SK-N-SH (cell line): Measurements from ENCODE around the gene BTBD7.

ENCODE experiments used
- EZH2phosphoT487 ChIP-seq: fragments of 200-600 bp; sonication (generic); IDR thresholded peaks from 2 replicates; pipeline ENCODE4 v1.6.1; 2017; ENCODE audit warnings: low read depth, mixed run types, mild to moderate bottlenecking, antibody characterized with exemption, moderate library complexity, borderline replicate concordance
- JUND ChIP-seq: IDR thresholded peaks from 2 replicates; pipeline ENCODE4 v1.4.0; 2012
- RCOR1 ChIP-seq: fragments of 150-350 bp; IDR thresholded peaks from 2 replicates; pipeline ENCODE4 v1.6.1; 2017; ENCODE audit warnings: antibody characterized with exemption, low read length
- TCF12 ChIP-seq: IDR thresholded peaks from 2 replicates; pipeline ENCODE4 v1.4.0; 2012
- YY1 ChIP-seq: IDR thresholded peaks from 2 replicates; pipeline ENCODE4 v1.4.0; 2012; ENCODE audit warnings: low read depth, mild to moderate bottlenecking
- TF ChIP-seq, protein P1 (sequence below): fragments of 150-350 bp; IDR thresholded peaks from 2 replicates; pipeline ENCODE4 v1.6.1; 2017; ENCODE audit warnings: antibody characterized with exemption, low read length, low read depth, borderline replicate concordance
- TF ChIP-seq, protein P2 (sequence below): IDR thresholded peaks from 2 replicates; pipeline ENCODE4 v1.6.1; 2012; ENCODE audit warnings: mild to moderate bottlenecking, low read depth, low read length, moderate library complexity
- TF ChIP-seq, protein P3 (sequence below): fragments of 200-600 bp; sonication (generic); IDR thresholded peaks from 2 replicates; pipeline ENCODE4 v1.6.1; 2017; ENCODE audit warnings: antibody characterized with exemption, mild to moderate bottlenecking, moderate library complexity

DNA sequence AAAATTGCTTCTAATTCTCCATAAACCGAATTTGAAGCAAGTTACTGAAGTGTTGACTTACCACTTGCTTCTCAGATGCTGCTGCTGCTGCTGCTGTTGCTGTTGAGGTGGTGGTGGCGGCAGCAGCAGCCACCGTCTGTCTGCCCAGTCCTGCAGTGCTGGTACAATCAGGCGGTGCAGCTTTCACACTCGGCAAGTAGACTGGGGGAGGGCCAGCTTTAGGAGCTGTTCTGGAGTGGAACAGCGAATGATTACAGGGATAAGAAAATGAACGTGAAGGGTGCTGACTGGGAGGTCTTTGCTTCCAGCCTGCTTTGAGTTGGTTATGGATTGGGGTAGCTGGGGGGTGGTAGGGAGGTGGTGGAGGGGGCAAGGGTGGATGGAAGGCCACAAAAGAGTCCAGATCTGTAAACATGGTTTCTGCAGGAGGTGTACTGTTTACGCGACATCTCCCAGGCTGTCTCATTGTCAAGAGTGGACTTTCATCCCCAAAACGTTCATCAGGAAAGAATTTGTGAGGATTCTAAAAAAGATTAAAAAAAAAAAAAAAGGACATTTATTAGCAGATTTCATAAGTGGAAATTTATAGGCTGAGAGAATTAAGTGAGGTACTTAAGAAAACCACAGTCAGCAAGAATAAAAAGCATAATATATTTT is 86.9 kb downstream of the BTBD7 start:
- TF ChIP-seq EZH2phosphoT487 (no peak), JUND (no peak), TCF12 (no peak), RCOR1 (no peak), YY1 (no peak)
- TF ChIP-seq, protein P1, sequence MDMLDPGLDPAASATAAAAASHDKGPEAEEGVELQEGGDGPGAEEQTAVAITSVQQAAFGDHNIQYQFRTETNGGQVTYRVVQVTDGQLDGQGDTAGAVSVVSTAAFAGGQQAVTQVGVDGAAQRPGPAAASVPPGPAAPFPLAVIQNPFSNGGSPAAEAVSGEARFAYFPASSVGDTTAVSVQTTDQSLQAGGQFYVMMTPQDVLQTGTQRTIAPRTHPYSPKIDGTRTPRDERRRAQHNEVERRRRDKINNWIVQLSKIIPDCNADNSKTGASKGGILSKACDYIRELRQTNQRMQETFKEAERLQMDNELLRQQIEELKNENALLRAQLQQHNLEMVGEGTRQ = no peak
- TF ChIP-seq, protein P2, sequence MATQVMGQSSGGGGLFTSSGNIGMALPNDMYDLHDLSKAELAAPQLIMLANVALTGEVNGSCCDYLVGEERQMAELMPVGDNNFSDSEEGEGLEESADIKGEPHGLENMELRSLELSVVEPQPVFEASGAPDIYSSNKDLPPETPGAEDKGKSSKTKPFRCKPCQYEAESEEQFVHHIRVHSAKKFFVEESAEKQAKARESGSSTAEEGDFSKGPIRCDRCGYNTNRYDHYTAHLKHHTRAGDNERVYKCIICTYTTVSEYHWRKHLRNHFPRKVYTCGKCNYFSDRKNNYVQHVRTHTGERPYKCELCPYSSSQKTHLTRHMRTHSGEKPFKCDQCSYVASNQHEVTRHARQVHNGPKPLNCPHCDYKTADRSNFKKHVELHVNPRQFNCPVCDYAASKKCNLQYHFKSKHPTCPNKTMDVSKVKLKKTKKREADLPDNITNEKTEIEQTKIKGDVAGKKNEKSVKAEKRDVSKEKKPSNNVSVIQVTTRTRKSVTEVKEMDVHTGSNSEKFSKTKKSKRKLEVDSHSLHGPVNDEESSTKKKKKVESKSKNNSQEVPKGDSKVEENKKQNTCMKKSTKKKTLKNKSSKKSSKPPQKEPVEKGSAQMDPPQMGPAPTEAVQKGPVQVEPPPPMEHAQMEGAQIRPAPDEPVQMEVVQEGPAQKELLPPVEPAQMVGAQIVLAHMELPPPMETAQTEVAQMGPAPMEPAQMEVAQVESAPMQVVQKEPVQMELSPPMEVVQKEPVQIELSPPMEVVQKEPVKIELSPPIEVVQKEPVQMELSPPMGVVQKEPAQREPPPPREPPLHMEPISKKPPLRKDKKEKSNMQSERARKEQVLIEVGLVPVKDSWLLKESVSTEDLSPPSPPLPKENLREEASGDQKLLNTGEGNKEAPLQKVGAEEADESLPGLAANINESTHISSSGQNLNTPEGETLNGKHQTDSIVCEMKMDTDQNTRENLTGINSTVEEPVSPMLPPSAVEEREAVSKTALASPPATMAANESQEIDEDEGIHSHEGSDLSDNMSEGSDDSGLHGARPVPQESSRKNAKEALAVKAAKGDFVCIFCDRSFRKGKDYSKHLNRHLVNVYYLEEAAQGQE = no peak
- TF ChIP-seq, protein P3, sequence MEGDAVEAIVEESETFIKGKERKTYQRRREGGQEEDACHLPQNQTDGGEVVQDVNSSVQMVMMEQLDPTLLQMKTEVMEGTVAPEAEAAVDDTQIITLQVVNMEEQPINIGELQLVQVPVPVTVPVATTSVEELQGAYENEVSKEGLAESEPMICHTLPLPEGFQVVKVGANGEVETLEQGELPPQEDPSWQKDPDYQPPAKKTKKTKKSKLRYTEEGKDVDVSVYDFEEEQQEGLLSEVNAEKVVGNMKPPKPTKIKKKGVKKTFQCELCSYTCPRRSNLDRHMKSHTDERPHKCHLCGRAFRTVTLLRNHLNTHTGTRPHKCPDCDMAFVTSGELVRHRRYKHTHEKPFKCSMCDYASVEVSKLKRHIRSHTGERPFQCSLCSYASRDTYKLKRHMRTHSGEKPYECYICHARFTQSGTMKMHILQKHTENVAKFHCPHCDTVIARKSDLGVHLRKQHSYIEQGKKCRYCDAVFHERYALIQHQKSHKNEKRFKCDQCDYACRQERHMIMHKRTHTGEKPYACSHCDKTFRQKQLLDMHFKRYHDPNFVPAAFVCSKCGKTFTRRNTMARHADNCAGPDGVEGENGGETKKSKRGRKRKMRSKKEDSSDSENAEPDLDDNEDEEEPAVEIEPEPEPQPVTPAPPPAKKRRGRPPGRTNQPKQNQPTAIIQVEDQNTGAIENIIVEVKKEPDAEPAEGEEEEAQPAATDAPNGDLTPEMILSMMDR = no peak
